Myocyte (in vitro differentiated cells): ENCODE results near the gene IL1R1. TPM values are rescaled to one million over a fixed set of nuclear protein-coding genes. Genes with fewer than 3 reads are reported as not detected.
A peak's percentile ranks its signal among the peaks of the same experiment; 100 is the strongest.

Experiments used
- DNase-seq: peaks from one replicate; pipeline ENCODE4 v3.0.0-alpha.2; 2012; ENCODE audit warnings: low read depth
- total RNA-seq: library from RNA; depleted of rRNA; stranded (reverse); fragments of >200 nt; gene quantifications from 2 replicates; pipeline ENCODE4 v1.2.3, GENCODE V29; 2014

Gene IL1R1
- total RNA-seq, 1 donor from 2014 or later = 12.9 TPM

- no peak for DNase-seq
Measured at GRCh38 chr2:102200539-102200938, 58.0 kb downstream of the IL1R1 start.

GRCh38 chr2:102204638-102205037 lies 62.1 kb downstream of the IL1R1 start:
- DNase-seq = no peak

- DNase-seq = peak; percentile 43
Measured at GRCh38 chr2:102206666-102207341, 64.3 kb downstream of the IL1R1 start.

GRCh38 chr2:102208774-102209173 lies 66.2 kb downstream of the IL1R1 start:
- no peak for DNase-seq

- no peak for DNase-seq
Measured at GRCh38 chr2:102209474-102209873, 66.9 kb downstream of the IL1R1 start.

GRCh38 chr2:102217032-102217431 lies 74.5 kb downstream of the IL1R1 start:
- DNase-seq = no peak

- peak; percentile 16 for DNase-seq
Measured at GRCh38 chr2:102224824-102225739, 82.5 kb downstream of the IL1R1 start.

GRCh38 chr2:102226171-102226570 lies 83.6 kb downstream of the IL1R1 start:
- DNase-seq = no peak

- DNase-seq = peak; percentile 57
Measured at GRCh38 chr2:102226612-102227391, 84.3 kb downstream of the IL1R1 start.

- no peak for DNase-seq
Measured at GRCh38 chr2:102229141-102229769, 86.7 kb downstream of the IL1R1 start.

Other genes starting within 250 kb of the IL1R1 start
- not detected in 2 replicates for gene IL1R2, start 150.8 kb upstream of the IL1R1 start, total RNA-seq
- 0.11 TPM in 1 of 2 replicates, not detected in the other for gene IL1RL2, start 44.3 kb downstream of the IL1R1 start, total RNA-seq
- not detected in 2 replicates for gene IL1RL1, start 168.8 kb downstream of the IL1R1 start, total RNA-seq
- gene IL18R1, start 213.1 kb downstream of the IL1R1 start, total RNA-seq = not detected in 2 replicates